Measurements from ENCODE around the gene TMEM179B.
"Not testable (repeated sequence)": the region's sequence is repeated elsewhere in the genome, so short reads cannot be mapped to it uniquely, and the experiment has no call there.

The TMEM179B gene

DNA sequence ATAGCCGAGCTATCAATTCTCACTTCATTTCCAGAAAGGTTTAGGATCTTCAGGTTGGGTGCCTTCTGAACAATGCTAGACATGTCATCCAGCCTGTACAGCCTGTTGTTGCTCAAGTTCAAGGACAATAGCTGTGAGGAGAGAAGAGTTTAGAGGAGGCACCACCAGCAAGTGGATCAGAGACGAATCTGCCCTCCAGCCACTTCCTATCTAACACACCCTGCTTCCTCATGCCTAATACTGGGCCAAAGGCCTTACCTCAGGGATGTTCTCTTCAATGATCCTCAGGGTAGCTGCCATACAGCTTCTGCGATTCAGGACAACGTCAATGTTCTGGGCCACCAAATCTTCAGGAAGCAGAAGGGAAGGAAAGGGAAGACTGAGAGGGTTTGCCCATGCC, 13.9 kb downstream of the TMEM179B start:
- TF ChIP-seq POLR2A (IDR thresholded peaks at IDR 0.05; ENCODE audit: low read depth, low read length), result no peak
- no peak for FAIRE-seq
- no peak for DNase-seq (ENCODE audit: insufficient read length, low spot score)

DNA sequence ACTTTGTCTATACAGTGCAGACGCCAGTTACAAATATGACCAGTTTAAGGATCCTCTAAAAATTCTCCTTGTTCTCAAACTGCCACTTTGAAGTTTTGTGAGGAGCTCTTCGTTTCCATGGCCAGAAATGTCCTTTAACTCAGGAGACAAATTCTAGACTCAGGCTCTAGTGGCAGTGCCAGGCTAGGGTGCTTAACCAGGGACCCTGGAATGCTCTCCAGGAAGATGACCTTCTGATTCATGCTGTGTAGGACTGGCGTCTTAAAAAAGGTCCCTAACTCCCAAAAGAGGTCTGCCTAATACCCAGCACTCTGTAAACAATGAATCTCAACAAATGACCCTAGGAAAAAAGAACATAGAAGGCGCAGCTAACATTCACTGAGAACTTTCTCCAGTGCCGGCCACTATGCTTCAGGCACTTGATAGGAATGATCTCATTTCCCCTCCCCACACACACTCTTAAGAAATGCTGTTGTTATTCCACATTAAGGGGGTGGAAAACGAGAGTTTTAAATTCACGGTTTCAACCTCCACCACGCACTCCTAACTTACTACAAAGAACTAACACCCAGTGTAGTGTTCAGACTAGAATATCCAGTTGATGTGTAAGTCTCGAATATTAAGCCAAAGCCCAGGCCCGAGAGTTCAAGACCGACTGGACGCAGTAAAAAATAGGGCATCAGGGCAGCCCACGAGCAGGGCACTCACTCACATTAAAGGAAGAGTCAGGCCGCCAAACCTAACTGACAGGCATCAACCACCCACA, 17.3 kb downstream of the TMEM179B start:
- FAIRE-seq, result no peak
- TF ChIP-seq POLR2A (IDR thresholded peaks at IDR 0.05; ENCODE audit: low read depth, low read length), result no peak
- peak; percentile 29 for DNase-seq (ENCODE audit: insufficient read length, low spot score)

DNA sequence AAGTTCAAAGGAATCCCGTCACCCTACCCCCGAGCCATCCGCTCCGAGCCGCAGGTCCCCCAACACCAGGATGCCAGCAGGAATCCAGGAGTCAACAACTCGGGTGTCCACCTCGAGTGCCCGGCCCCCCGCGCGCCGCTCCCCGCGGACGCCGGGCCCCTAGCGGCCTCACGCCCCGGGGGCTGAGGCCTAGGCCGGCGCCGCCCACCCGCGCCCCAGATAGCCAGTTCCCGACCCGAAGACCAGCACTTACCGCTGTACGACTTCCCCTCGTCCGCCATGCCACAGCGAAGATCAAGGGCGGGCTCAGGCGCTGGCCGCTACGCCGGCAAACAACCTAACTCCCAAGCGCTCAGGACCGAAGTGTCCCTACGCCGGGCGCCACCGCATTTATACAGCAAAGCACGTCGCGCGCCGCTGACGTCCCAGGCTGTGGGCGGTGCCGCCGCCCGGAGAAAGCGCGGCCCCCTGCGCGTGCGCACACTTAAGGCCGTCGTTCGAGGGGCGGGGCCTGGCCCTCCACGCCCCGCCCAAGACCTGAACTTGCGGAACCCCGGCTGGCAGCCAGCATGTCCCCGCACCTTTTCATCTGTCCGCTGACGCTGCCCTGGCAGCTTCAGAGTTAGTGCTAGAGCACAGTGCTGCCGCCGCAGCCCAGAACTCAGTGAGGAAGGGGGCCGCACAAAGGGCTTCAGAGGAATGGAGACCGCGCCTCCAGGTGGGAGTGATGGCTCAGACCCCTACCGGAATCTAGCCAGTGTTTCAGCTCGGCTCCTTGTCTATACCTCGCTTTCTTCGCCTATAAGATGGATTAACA, 18.1 kb downstream of the TMEM179B start, which contains the start of gene NXF1:
TSS of gene NXF1 (minus strand) at position 365 of the 817 bp plus-strand sequence. CDS start at position 281, 84 bp downstream.
- FAIRE-seq (no peak), DNase-seq (ENCODE audit: insufficient read length, low spot score) (peak; percentile 85)
- TF ChIP-seq POLR2A (IDR thresholded peaks at IDR 0.05; ENCODE audit: low read depth, low read length), result peak; percentile 100

DNA sequence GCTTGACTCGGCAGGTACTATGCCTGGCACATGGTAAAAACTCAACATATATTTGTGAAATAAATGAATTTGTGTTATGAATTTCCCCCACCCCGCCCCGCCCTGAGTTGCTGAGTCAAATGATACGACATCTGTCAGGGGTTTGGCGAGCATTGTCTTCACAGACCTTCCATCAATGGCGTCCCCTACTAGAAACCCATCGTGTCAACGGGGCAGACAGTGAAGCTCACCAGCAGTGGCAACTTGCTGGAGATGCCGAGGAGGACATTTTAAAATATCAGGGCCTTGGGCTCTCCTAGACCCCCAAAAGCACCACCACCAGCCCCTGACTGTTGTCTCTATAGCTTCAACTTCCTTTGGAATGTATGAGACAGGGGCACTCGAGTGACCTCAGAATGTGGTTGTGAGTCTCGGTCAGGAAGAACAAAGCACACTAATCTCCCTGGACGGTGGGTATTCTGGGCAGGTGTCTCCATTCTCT, 18.8 kb downstream of the TMEM179B start:
- DNase-seq (ENCODE audit: insufficient read length, low spot score) (no peak), FAIRE-seq (no peak)
- no peak for TF ChIP-seq POLR2A (IDR thresholded peaks at IDR 0.05; ENCODE audit: low read depth, low read length)

DNA sequence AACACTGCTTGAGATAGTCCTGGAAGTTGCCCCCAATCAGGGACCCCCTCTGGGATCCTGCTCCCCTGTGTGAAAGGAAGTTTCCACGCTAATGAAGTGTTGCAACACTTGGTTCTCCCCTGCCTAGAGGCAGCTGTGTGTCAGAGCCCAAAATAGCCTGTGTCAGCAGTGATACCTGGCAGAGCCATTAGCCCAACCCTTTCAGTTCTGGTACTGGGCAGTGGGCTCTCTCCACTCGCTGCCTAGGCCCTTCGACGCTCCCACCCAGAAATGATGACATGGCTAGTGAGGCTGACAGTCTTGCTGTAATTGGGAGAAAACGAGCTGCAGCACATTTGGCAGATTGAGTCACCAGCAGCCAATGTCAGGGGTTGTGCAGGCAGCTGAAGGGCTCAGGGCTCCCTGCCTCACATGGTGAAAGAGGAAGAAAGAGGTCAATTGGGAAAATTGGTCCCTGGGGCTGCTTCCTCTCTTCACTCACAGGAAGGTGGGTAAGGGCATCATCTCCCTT, 19.5 kb downstream of the TMEM179B start:
- FAIRE-seq (no peak), DNase-seq (ENCODE audit: insufficient read length, low spot score) (no peak)
- TF ChIP-seq POLR2A (IDR thresholded peaks at IDR 0.05; ENCODE audit: low read depth, low read length), result no peak

DNA sequence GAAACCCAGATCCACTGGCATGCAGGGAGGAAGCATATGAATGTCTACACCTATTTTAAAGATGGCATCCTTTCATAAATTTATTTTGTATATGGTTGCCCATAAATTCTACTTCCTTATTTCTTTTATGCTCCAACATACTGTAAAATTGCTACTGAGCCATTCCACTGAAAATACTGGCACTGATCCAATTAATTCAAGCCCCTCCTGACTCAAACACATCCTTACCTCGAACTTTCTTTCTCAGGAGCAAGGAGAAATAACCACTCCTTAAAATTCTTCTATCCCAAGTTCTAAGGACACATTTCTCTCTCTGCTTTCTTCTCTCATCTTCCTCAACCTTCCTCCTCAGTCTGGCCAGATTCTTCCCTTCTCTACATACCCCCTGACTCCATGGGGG, 23.5 kb downstream of the TMEM179B start:
- DNase-seq (ENCODE audit: insufficient read length, low spot score), result no peak
- FAIRE-seq, result no peak
- TF ChIP-seq POLR2A (IDR thresholded peaks at IDR 0.05; ENCODE audit: low read depth, low read length), result no peak

DNA sequence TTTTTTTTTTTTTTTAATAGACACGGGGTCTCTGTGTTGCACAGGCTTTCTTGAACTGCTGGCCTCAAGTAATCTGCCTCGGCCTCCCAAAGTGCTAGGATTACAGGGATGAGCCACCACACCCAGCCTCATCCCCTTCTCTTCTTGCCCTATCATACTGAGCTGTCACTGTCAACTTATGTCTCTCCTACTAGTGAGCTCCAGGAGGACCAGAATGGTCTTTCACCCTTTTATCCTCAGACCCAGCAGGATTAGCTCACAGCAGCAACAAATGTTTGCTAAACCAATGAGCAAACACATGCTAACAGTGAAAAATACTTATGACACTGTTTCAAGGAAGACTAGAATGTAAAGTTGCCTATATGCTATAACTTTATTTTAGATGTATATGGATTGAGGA, 24.5 kb downstream of the TMEM179B start:
- DNase-seq (ENCODE audit: insufficient read length, low spot score), result no peak
- FAIRE-seq, result no peak
- TF ChIP-seq POLR2A (IDR thresholded peaks at IDR 0.05; ENCODE audit: low read depth, low read length), result no peak

DNA sequence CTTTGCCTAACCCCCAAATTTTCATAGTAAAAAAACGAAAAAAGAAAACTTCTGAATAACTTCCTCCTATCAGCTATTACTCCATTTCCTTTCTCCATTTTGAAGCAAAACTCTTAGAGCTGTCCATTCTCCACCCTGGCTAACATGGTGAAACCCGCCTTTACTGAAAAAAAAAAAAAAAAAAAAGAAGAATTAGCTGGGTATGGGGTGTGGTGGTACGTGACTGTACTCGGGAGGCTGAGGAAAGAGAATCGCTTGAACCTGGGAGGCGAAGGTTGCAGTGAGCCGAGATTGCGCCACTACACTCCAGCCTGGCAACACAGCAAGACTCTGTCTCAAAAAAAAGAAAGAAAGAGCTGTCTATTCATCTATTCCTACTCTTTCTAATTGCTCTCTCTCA, 29.4 kb downstream of the TMEM179B start:
- DNase-seq (ENCODE audit: insufficient read length, low spot score) (no peak), FAIRE-seq (no peak)
- no peak for TF ChIP-seq POLR2A (IDR thresholded peaks at IDR 0.05; ENCODE audit: low read depth, low read length)

DNA sequence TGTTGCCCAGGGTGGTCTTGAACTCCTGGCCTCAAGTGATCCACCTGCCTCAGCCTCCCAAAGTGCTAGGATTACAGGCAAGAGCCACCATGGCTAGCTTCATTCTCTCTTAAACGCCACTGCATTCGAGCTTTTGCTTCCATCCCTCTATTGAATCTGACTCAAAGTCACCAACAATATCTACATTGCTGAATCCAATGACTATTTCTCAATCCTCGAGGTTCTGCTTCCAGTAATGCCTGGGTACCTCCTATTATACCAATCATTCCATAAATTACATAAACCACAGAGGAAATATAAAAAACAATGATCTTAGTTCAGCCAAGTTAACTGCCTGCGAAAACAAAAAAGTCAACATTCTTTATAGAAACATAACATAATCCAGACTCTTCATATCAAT, 29.9 kb downstream of the TMEM179B start:
- no peak for TF ChIP-seq POLR2A (IDR thresholded peaks at IDR 0.05; ENCODE audit: low read depth, low read length)
- FAIRE-seq (no peak), DNase-seq (ENCODE audit: insufficient read length, low spot score) (no peak)

DNA sequence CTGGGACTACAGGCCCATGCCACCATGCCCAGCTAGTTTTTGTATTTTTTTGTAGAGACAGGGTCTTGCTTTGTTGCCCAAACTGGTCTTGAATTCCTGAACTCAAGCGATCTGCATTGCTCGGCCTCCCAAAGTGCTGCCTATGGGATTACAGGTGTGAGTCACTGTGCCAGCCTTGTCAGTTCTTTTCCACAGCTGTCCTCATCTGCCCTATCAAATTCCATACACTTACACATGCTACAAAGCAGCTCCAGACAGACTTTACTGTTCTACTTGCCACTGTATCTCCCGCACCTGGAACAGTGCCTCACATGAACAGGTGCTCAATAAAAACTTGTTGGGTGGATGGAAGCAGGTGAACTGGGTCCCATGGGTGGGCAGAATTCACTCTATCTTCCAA, 36.5 kb downstream of the TMEM179B start:
- TF ChIP-seq POLR2A (IDR thresholded peaks at IDR 0.05; ENCODE audit: low read depth, low read length), result no peak
- DNase-seq (ENCODE audit: insufficient read length, low spot score) (no peak), FAIRE-seq (no peak)

DNA sequence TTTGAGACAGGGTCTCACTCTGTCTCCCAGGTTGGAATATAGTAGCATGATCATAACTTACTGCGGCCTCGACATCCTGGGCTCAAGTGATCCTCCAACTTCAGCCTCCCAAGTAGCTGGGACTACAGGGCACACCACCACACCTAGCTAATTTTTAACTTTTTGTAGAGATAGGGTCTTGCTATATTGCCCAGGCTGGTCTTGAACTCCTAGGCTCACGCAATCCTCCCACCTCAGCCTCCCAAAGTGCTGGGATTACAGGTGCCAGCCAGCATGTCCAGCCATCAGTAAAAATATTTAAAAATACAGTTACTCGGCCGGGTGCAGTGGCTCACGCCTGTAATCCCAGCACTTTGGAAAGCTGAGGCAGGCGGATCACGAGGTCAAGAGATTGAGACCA, 40.9 kb downstream of the TMEM179B start:
- not testable (repeated sequence) for FAIRE-seq; DNase-seq (ENCODE audit: insufficient read length, low spot score)

DNA sequence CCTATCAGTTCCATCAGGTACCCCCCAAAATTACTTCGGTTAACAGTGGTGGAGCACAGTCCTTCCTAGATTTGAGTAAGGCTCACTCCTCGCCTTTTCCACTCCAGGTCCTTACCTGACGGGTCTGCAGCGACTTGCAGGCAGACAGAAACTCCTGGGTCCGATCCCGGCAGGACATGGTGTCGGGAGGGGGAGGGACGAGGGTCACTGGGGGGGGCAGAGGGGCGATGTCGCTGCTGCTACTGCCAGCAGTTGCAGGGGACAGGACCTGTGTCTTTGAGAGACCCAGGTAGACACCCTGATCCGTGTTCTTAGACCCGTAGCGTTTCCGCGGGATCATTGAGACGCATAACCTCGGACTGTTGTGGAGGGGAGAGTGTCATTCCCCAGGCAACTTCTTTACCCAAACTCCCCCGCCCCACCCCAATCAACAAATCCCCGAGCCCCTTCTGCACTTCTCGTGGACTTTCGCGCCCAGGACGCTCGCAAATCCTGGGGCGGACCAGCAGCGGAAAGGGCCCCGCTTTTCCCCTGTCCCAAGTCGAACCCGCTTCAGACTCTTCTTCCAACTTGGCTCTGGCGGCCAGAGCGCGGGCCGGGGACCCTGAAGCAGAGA, 43.8 kb downstream of the TMEM179B start:
- FAIRE-seq (no peak), DNase-seq (ENCODE audit: insufficient read length, low spot score) (peak; percentile 26)
- no peak for TF ChIP-seq POLR2A (IDR thresholded peaks at IDR 0.05; ENCODE audit: low read depth, low read length)

DNA sequence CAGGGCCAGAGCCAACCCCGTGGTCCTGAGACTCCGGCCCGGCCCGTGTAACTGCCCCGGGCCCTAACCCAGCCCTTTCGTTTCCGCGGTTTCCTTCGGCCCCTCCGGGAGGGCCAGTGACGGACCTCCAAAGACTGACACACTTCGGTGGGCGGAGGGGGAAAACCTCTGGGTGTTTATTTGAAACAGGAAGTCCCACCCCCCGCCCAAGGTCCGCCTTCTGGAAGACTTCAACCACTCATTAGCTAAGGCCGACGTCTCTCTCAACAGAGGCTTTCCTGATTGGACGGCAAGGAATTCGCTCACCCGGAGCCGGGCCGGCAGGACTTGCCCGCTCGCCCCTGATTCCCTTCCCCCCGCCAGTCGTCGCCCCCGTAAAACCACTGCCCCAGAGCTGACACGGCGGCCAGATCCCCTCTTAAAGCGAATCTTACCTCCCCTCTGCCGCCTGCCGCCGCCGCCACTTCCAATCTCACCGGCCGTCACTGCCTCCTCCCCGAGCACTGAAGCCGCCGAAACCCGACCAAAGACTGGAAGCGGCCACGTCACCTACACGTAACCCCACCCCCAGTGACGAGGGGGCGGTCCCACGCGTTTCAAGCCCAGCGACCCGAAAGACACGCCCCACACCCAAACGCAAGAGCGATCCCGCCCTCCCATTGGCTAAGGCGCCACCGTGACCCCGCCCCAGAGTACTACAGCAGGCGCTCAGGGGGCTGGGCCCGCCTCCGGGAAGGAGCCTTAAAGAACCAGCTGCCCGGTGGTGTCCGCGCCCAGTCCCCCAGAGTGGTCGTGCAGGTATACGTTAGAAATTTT, 44.5 kb downstream of the TMEM179B start, which contains the start of gene STX5:
TSS of gene STX5 (minus strand) at position 532 of the 816 bp plus-strand sequence. CDS start 808 bp downstream, outside the sequence.
- DNase-seq (ENCODE audit: insufficient read length, low spot score), result peak; percentile 84
- FAIRE-seq, result no peak
- TF ChIP-seq POLR2A (IDR thresholded peaks at IDR 0.05; ENCODE audit: low read depth, low read length), result peak; percentile 68
